OCI-LY7 (cell line): ENCODE measurements around the gene AUP1. TPM values are rescaled to one million over a fixed set of nuclear protein-coding genes. Genes with fewer than 3 reads are reported as not detected.

Experiments used
- BruUV-seq: library from RNA; stranded (reverse); fragments of 400-500 nt; replicated peaks from 2 replicates; lab custom pipeline; 2021; lab: Mats Ljungman, UMichigan
- CTCF ChIA-PET: fragments of 300-600 bp; sonication (Branson Sonifier 250); formaldehyde crosslinking; loops from one replicate; lab custom pipeline; 2022; ENCODE audit warnings: antibody characterized with exemption; ENCODE audit not compliant: unreplicated experiment; lab: Charles Lee
- POLR2A ChIA-PET: fragments of 300-600 bp; sonication (Branson Sonifier 250); formaldehyde crosslinking; loops from one replicate; lab custom pipeline; 2022; ENCODE audit warnings: antibody characterized with exemption; lab: Charles Lee
- DNase-seq: peaks from one replicate; pipeline ENCODE4 v3.0.0-alpha.2; 2015; ENCODE audit warnings: low spot score
- H2AFZ ChIP-seq: fragments of 200-600 bp; sonication (generic), shearing (Covaris generic); 2 replicates; pipeline ENCODE4 v1.6.1; 2014; ENCODE audit warnings: mild to moderate bottlenecking, antibody characterized with exemption, low read length, moderate library complexity
- H3K27ac ChIP-seq: fragments of 200-600 bp; sonication (generic); 2 replicates; pipeline ENCODE4 v1.5.1; 2014; ENCODE audit warnings: mixed run types, low read depth, mild to moderate bottlenecking, moderate library complexity, low read length, inconsistent platforms; ENCODE audit not compliant: poor library complexity, severe bottlenecking
- H3K36me3 ChIP-seq: fragments of 200-600 bp; sonication (generic); 2 replicates; pipeline ENCODE4 v1.6.1; 2014; ENCODE audit warnings: mild to moderate bottlenecking, antibody characterized with exemption, low read length, moderate library complexity, mixed read lengths; ENCODE audit not compliant: insufficient read depth
- H3K4me1 ChIP-seq: fragments of 200-600 bp; sonication (generic); 2 replicates; pipeline ENCODE4 v1.5.1; 2014; ENCODE audit warnings: mild to moderate bottlenecking, low read length; ENCODE audit not compliant: insufficient read depth, poor library complexity, severe bottlenecking
- H3K4me2 ChIP-seq: fragments of 200-600 bp; sonication (generic); 2 replicates; pipeline ENCODE4 v1.6.1; 2014; ENCODE audit warnings: mild to moderate bottlenecking, low read length
- H3K4me3 ChIP-seq: fragments of 200-600 bp; sonication (generic); 2 replicates; pipeline ENCODE4 v1.5.1; 2014; ENCODE audit warnings: mild to moderate bottlenecking, low read depth, low read length; ENCODE audit not compliant: poor library complexity, severe bottlenecking
- H3K79me2 ChIP-seq: fragments of 200-600 bp; sonication (generic); 2 replicates; pipeline ENCODE4 v1.6.1; 2016; ENCODE audit warnings: low read depth, mild to moderate bottlenecking, low read length, moderate library complexity, mixed read lengths; ENCODE audit not compliant: insufficient read depth
- H3K9me2 ChIP-seq: fragments of 200-600 bp; sonication (generic); 2 replicates; pipeline ENCODE4 v1.6.1; 2016; ENCODE audit warnings: mild to moderate bottlenecking, low read length, mixed read lengths; ENCODE audit not compliant: insufficient read depth
- H3K9me3 ChIP-seq: fragments of 200-600 bp; sonication (generic); 2 replicates; pipeline ENCODE4 v1.6.1; 2014; ENCODE audit warnings: mild to moderate bottlenecking, mixed run types, low read length, mixed read lengths
- H4K20me1 ChIP-seq: fragments of 200-600 bp; sonication (generic); 2 replicates; pipeline ENCODE4 v1.6.1; 2014; ENCODE audit warnings: mild to moderate bottlenecking, antibody characterized with exemption, low read length, moderate library complexity, mixed read lengths; ENCODE audit not compliant: insufficient read depth
- CTCF ChIP-seq: fragments of 200-600 bp; sonication (generic); conservative IDR thresholded peaks from 2 replicates; pipeline ENCODE4 v1.5.1; 2014; ENCODE audit warnings: mild to moderate bottlenecking, antibody characterized with exemption, low read length, moderate library complexity, mixed read lengths
- EZH2phosphoT487 ChIP-seq: fragments of 200-600 bp; sonication (generic); IDR thresholded peaks from 2 replicates; pipeline ENCODE4 v1.6.1; 2018; ENCODE audit warnings: low read depth, borderline replicate concordance, mild to moderate bottlenecking, mixed run types, antibody characterized with exemption, low read length, moderate library complexity, mixed read lengths
- intact Hi-C: fragments of 100-400 bp; cut with micrococcal nuclease; formaldehyde crosslinking; loops from one replicate; pipeline ENCODE4 v1.10.0; 2022; ENCODE audit not compliant: unreplicated experiment
- total RNA-seq, 2 experiments: library from RNA; depleted of rRNA in 1 of 2; stranded (reverse); fragments of >200 nt in 1 of 2; shearing (Covaris generic) in 1 of 2; gene quantifications; 2 replicates each; pipeline ENCODE4 v1.2.3, GENCODE V29; 2014 to 2022

Gene AUP1
- total RNA-seq, 2 experiments from 2014 or later, result 121 to 188 TPM

- peaks cover 9% of the 10 kb centered on the region for H3K4me1 ChIP-seq
- peak overlapping the region; percentile 16; the same call in 1 of the 2 replicates for H3K4me2 ChIP-seq
- no peaks in the 10 kb centered on the region for H4K20me1 ChIP-seq
- intact Hi-C loops, result no loop called here
- H3K9me3 ChIP-seq, result no peaks in the 10 kb centered on the region
- no peaks in the 10 kb centered on the region for H3K9me2 ChIP-seq
- DNase-seq, result no peak
- no peak overlapping the region for H3K4me3 ChIP-seq
- H3K27ac ChIP-seq, result no peak overlapping the region
- peak; percentile 83 for TF ChIP-seq EZH2phosphoT487
- no peak for TF ChIP-seq CTCF
- no peak overlapping the region for H2AFZ ChIP-seq
- POLR2A ChIA-PET, result no interaction called here
- no peaks in the 10 kb centered on the region for H3K79me2 ChIP-seq
- peaks cover 8% of the 10 kb centered on the region for H3K36me3 ChIP-seq
- BruUV-seq, result no TSS peak
- CTCF ChIA-PET, result no interaction called here
Observed at GRCh38 chr2:74498500-74499266, 30.8 kb downstream of the AUP1 start.

GRCh38 chr2:74497777-74498499, 31.6 kb downstream of the AUP1 start:
- H3K9me3 ChIP-seq, result no peaks in the 10 kb centered on the region
- H3K4me1 ChIP-seq, result peaks cover 9% of the 10 kb centered on the region
- H3K4me2 ChIP-seq, result no peak overlapping the region
- H2AFZ ChIP-seq, result no peak overlapping the region
- no peak overlapping the region for H3K4me3 ChIP-seq
- intact Hi-C loops, result no loop called here
- H4K20me1 ChIP-seq, result no peaks in the 10 kb centered on the region
- no TSS peak for BruUV-seq
- ChIA-PET POLR2A (no interaction called here), CTCF (no interaction called here)
- TF ChIP-seq CTCF, result no peak
- no peak overlapping the region for H3K27ac ChIP-seq
- DNase-seq, result no peak
- no peaks in the 10 kb centered on the region for H3K9me2 ChIP-seq
- no peaks in the 10 kb centered on the region for H3K79me2 ChIP-seq
- peaks cover 15% of the 10 kb centered on the region for H3K36me3 ChIP-seq
